ENCODE results near the gene TMEM130. TPM values are rescaled to one million over a fixed set of nuclear protein-coding genes. Genes with fewer than 3 reads are reported as not detected.

TMEM130 gene
- polyA plus RNA-seq, 1 donor from 2014 or later: 12.3 TPM

GRCh38 chr7:98900815-98901214 is 31.0 kb upstream of the TMEM130 start:
- Histone ChIP-seq H3K9me2 (ENCODE audit: insufficient read depth, low read length) (no peaks in the 10 kb centered on the region), H3K27ac (ENCODE audit: low read length) (no peak overlapping the region), H3K9ac (ENCODE audit: low read length) (no peak overlapping the region), H4K20me1 (ENCODE audit: insufficient read depth) (no peaks in the 10 kb centered on the region), H3K36me3 (ENCODE audit: insufficient read depth, low read length) (peaks cover 21% of the 10 kb centered on the region), H2AFZ (ENCODE audit: low read depth, low read length) (no peak overlapping the region), H3K4me3 (ENCODE audit: low read length) (no peak overlapping the region), H3K9me3 (ENCODE audit: low read length) (no peaks in the 10 kb centered on the region), H3F3A (ENCODE audit: insufficient read depth, low read length, poor library complexity, severe bottlenecking) (no peaks in the 10 kb centered on the region), H3K79me2 (replicated peaks; ENCODE audit: insufficient read depth, low read length) (no peaks in the 10 kb centered on the region), H3K4me2 (ENCODE audit: low read length) (no peak overlapping the region), H3K27me3 (ENCODE audit: insufficient read depth, low read depth, low read length) (no peaks in the 10 kb centered on the region)
- TF ChIP-seq TAF1 (IDR thresholded peaks at IDR 0.05; ENCODE audit: low read depth): no peak
- TF ChIP-seq MXI1 (conservative IDR thresholded peaks at IDR 0.05; ENCODE audit: poor library complexity, severe bottlenecking): no peak
- TF ChIP-seq SMC3 (conservative IDR thresholded peaks at IDR 0.05; ENCODE audit: poor library complexity): no peak
- no peak for TF ChIP-seq REST (IDR thresholded peaks at IDR 0.05; ENCODE audit: borderline replicate concordance)
- no peak for TF ChIP-seq CTCF (IDR thresholded peaks at IDR 0.05; ENCODE audit: poor library complexity, severe bottlenecking)
- no peak for TF ChIP-seq EP300 (conservative IDR thresholded peaks at IDR 0.05; ENCODE audit: poor library complexity, severe bottlenecking)
- TF ChIP-seq EZH2 (IDR thresholded peaks at IDR 0.05; ENCODE audit: borderline replicate concordance, insufficient read depth, low read length, poor library complexity, severe bottlenecking): no peak
- no peak for TF ChIP-seq POLR2AphosphoS5 (IDR thresholded peaks at IDR 0.05)
- no peak for TF ChIP-seq RAD21 (conservative IDR thresholded peaks at IDR 0.05)

- Histone ChIP-seq H2AFZ (ENCODE audit: low read depth, low read length) (no peak overlapping the region), H3K9me2 (ENCODE audit: insufficient read depth, low read length) (no peaks in the 10 kb centered on the region), H4K20me1 (ENCODE audit: insufficient read depth) (no peaks in the 10 kb centered on the region), H3K9me3 (ENCODE audit: low read length) (no peaks in the 10 kb centered on the region), H3K4me2 (ENCODE audit: low read length) (no peak overlapping the region), H3K36me3 (ENCODE audit: insufficient read depth, low read length) (peaks cover 21% of the 10 kb centered on the region), H3K27me3 (ENCODE audit: insufficient read depth, low read depth, low read length) (no peaks in the 10 kb centered on the region), H3F3A (ENCODE audit: insufficient read depth, low read length, poor library complexity, severe bottlenecking) (no peaks in the 10 kb centered on the region), H3K27ac (ENCODE audit: low read length) (no peak overlapping the region), H3K9ac (ENCODE audit: low read length) (no peak overlapping the region), H3K79me2 (replicated peaks; ENCODE audit: insufficient read depth, low read length) (no peaks in the 10 kb centered on the region), H3K4me3 (ENCODE audit: low read length) (no peak overlapping the region)
- TF ChIP-seq CTCF (IDR thresholded peaks at IDR 0.05; ENCODE audit: poor library complexity, severe bottlenecking) (no peak), EP300 (conservative IDR thresholded peaks at IDR 0.05; ENCODE audit: poor library complexity, severe bottlenecking) (no peak)
These were observed 30.0 kb upstream of the TMEM130 start for GRCh38 chr7:98899816-98900215.

Data from neural cell (in vitro differentiated cells).